Islet precursor cell (in vitro differentiated cells): ENCODE data around the gene PACS1.
"Not testable (repeated sequence)": the region's sequence is repeated elsewhere in the genome, so short reads cannot be mapped to it uniquely, and the experiment has no call there.

Experiments used
- DNase-seq: peaks from one replicate; pipeline ENCODE4 v3.0.0-alpha.2; 2018

The PACS1 gene

GRCh38 chr11:66263785-66264184 lies 193.7 kb downstream of the PACS1 start:
- no peak for DNase-seq

GRCh38 chr11:66264383-66264782 lies 194.3 kb downstream of the PACS1 start:
- DNase-seq = no peak

- no peak for DNase-seq
Measured at GRCh38 chr11:66264914-66265313, 194.8 kb downstream of the PACS1 start.

- no peak for DNase-seq
Measured at GRCh38 chr11:66265531-66266377, 195.7 kb downstream of the PACS1 start.

GRCh38 chr11:66266378-66267038 lies 196.4 kb downstream of the PACS1 start:
- DNase-seq = no peak

GRCh38 chr11:66267039-66267378 lies 196.9 kb downstream of the PACS1 start:
- DNase-seq = no peak

GRCh38 chr11:66267379-66268243 lies 197.5 kb downstream of the PACS1 start:
- peak; percentile 96 for DNase-seq

- peak; percentile 100 for DNase-seq
Measured at GRCh38 chr11:66268244-66268951, 198.3 kb downstream of the PACS1 start, which contains the start of gene RAB1B. RAB1B (plus strand) TSS chr11:66268639; CDS start chr11:66268680, 41 bp downstream.

- DNase-seq = no peak
Measured at GRCh38 chr11:66268952-66269905, 199.2 kb downstream of the PACS1 start.

- DNase-seq = no peak
Measured at GRCh38 chr11:66271816-66272215, 201.7 kb downstream of the PACS1 start.

GRCh38 chr11:66272596-66272995 lies 202.5 kb downstream of the PACS1 start:
- no peak for DNase-seq

GRCh38 chr11:66274219-66274618 lies 204.1 kb downstream of the PACS1 start:
- no peak for DNase-seq

- DNase-seq = no peak
Measured at GRCh38 chr11:66275396-66275795, 205.3 kb downstream of the PACS1 start.

GRCh38 chr11:66275984-66276612 lies 206.0 kb downstream of the PACS1 start:
- DNase-seq = no peak

GRCh38 chr11:66276619-66277018 lies 206.5 kb downstream of the PACS1 start:
- not testable (repeated sequence) for DNase-seq

- not testable (repeated sequence) for DNase-seq
Measured at GRCh38 chr11:66277064-66277463, 207.0 kb downstream of the PACS1 start.

- DNase-seq = peak; percentile 66
Measured at GRCh38 chr11:66277471-66278362, 207.6 kb downstream of the PACS1 start, which contains the start of gene CNIH2. CNIH2 (plus strand) TSS chr11:66278175; CDS start chr11:66278457, 282 bp downstream.

- no peak for DNase-seq
Measured at GRCh38 chr11:66278363-66279091, 208.5 kb downstream of the PACS1 start.
